Type B pancreatic cell (in vitro differentiated cells): ENCODE data around the gene PCNT. TPM values are rescaled to one million over a fixed set of nuclear protein-coding genes. Genes with fewer than 3 reads are reported as not detected.
A peak's percentile ranks its signal among the peaks of the same experiment; 100 is the strongest.
"Not testable (repeated sequence)": the region's sequence is repeated elsewhere in the genome, so short reads cannot be mapped to it uniquely, and the experiment has no call there.

Experiments used
- DNase-seq: peaks from one replicate; pipeline ENCODE4 v3.0.0; 2021; ENCODE audit warnings: mixed read lengths; ENCODE audit not compliant: unreplicated experiment; ENCODE audit errors: extremely low spot score
- H3K27ac Mint-ChIP-seq: 2 replicates; pipeline ENCODE4 v1.8.0; 2021; ENCODE audit warnings: mild to moderate bottlenecking, mixed read lengths
- H3K27me3 Mint-ChIP-seq: 2 replicates; pipeline ENCODE4 v1.8.0; 2021; ENCODE audit warnings: mixed read lengths
- H3K36me3 Mint-ChIP-seq: 2 replicates; pipeline ENCODE4 v1.8.0; 2021; ENCODE audit warnings: mixed read lengths
- H3K4me1 Mint-ChIP-seq: one replicate; pipeline ENCODE4 v1.8.0; 2021; ENCODE audit warnings: mixed read lengths; ENCODE audit not compliant: unreplicated experiment
- H3K4me3 Mint-ChIP-seq: 2 replicates; pipeline ENCODE4 v1.8.0; 2021; ENCODE audit warnings: mild to moderate bottlenecking, mixed read lengths
- H3K9me3 Mint-ChIP-seq: 2 replicates; pipeline ENCODE4 v1.8.0; 2021; ENCODE audit warnings: mixed read lengths
- total RNA-seq: library from RNA; stranded (reverse); gene quantifications from 2 replicates; pipeline ENCODE4 v1.2.1, GENCODE V29; 2021; ENCODE audit warnings: low replicate concordance
- TF ChIP-seq, protein P1 (sequence below): fragments of 200-600 bp; sonication (generic); conservative IDR thresholded peaks from 2 replicates; pipeline ENCODE4 v1.5.0; 2021; ENCODE audit warnings: antibody characterized with exemption, mild to moderate bottlenecking

The PCNT gene
- total RNA-seq, 1 donor from 2014 or later, result 50.3 TPM

DNA sequence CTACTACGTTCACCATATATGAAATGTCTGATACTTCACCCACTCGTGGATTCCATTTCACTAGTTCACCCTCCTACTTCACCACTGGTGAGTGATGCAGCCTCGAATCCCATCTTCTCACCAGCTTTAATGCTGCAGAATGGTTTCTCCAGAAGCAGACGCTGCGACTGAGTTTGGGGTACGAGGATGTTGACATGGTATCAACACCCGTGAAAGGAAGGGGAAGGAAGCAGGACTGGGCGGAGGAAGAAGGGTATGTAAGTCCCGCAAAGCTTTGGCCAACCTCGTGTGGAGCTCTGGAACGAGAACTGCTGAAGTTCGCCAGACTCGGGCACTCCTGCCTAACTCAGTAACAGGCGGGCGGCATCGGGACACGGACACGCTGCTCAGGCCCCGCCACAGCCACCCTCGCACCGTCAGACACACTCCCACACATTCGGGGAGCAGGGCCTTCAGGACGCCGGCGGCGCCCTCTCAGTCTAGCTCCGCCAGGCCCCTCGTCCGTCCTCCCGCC lies 133.9 kb downstream of the PCNT start:
- Mint-ChIP-seq H3K9me3 (no peaks in the 10 kb centered on the region), H3K4me3 (peak overlapping the region; percentile 93), H3K27ac (peak overlapping the region; percentile 86), H3K27me3 (no peaks in the 10 kb centered on the region), H3K36me3 (peaks cover 6% of the 10 kb centered on the region), H3K4me1 (peaks cover 24% of the 10 kb centered on the region)
- TF ChIP-seq, protein P1, sequence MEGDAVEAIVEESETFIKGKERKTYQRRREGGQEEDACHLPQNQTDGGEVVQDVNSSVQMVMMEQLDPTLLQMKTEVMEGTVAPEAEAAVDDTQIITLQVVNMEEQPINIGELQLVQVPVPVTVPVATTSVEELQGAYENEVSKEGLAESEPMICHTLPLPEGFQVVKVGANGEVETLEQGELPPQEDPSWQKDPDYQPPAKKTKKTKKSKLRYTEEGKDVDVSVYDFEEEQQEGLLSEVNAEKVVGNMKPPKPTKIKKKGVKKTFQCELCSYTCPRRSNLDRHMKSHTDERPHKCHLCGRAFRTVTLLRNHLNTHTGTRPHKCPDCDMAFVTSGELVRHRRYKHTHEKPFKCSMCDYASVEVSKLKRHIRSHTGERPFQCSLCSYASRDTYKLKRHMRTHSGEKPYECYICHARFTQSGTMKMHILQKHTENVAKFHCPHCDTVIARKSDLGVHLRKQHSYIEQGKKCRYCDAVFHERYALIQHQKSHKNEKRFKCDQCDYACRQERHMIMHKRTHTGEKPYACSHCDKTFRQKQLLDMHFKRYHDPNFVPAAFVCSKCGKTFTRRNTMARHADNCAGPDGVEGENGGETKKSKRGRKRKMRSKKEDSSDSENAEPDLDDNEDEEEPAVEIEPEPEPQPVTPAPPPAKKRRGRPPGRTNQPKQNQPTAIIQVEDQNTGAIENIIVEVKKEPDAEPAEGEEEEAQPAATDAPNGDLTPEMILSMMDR, result no peak
- DNase-seq, result peak; percentile 75

DNA sequence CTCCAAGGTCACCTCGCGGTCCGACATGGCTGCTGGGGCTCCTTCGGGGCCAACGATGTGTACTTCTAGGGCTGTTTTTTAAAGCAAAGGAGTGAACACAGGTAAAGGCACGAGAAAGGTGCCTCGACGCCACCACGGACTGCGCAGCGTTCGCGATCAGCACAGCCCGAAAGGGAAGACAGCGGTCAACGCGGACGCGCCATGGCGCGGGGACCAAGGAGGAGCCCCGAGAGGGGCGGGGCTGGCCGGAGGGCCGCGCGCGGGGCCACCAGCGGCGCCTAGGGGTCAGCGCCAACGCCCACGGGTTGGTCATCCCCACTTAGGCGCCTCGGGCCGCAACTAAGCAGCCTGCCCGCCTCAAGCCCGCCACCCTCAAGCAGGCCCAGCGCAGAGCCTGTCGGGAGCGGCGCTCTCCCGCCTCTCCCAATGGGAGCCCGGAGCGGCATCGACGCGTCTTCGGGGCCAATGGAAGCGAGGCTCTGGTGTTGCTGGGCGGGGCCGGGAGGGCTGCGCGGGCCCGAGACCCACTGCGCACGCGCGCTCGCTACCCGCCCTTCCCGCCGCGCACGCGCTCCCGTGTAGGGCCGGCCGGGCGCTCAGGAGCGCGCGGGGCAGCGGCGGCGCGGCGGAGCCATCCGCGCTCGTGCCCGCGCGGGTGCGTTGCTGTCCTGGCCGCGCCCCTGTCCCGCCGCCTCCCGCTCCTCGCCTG lies 134.5 kb downstream of the PCNT start, which contains the start of gene DIP2A:
TSS of gene DIP2A (plus strand) at position 577 of the 709 bp plus-strand sequence. CDS start 241 bp downstream, outside the sequence.
- peak; percentile 97 for DNase-seq
- H3K9me3 Mint-ChIP-seq, result no peaks in the 10 kb centered on the region
- H3K27ac Mint-ChIP-seq, result peak within 1 kb of the TSS; percentile 86
- H3K27me3 Mint-ChIP-seq, result no peaks in the 10 kb centered on the region
- TF ChIP-seq, protein P1, result no peak
- H3K36me3 Mint-ChIP-seq, result peaks cover 12% of the 10 kb centered on the region
- H3K4me3 Mint-ChIP-seq, result peak within 1 kb of the TSS; percentile 93
- peaks cover 24% of the 10 kb centered on the region for H3K4me1 Mint-ChIP-seq

DNA sequence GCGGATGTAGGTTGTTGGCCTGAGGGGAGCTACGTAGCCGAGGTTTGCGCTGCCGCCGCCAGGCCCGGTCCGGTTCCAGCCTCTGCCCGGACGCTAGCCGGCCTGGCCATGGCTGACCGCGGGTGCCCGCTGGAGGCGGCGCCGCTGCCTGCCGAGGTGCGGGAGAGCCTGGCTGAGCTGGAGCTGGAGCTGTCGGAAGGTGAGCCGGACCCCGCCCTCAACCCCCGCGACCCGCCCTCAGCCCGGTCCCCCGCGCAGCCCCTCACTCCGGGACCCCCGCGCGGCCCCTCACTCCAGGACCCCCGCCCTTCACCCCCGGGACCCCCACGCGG lies 135.0 kb downstream of the PCNT start:
- H3K36me3 Mint-ChIP-seq, result peaks cover 12% of the 10 kb centered on the region
- peak overlapping the region; percentile 85 for H3K4me3 Mint-ChIP-seq
- TF ChIP-seq, protein P1, result no peak
- no peak for DNase-seq
- H3K9me3 Mint-ChIP-seq, result no peaks in the 10 kb centered on the region
- H3K27me3 Mint-ChIP-seq, result no peaks in the 10 kb centered on the region
- H3K27ac Mint-ChIP-seq, result no peak overlapping the region
- H3K4me1 Mint-ChIP-seq, result peaks cover 24% of the 10 kb centered on the region

DNA sequence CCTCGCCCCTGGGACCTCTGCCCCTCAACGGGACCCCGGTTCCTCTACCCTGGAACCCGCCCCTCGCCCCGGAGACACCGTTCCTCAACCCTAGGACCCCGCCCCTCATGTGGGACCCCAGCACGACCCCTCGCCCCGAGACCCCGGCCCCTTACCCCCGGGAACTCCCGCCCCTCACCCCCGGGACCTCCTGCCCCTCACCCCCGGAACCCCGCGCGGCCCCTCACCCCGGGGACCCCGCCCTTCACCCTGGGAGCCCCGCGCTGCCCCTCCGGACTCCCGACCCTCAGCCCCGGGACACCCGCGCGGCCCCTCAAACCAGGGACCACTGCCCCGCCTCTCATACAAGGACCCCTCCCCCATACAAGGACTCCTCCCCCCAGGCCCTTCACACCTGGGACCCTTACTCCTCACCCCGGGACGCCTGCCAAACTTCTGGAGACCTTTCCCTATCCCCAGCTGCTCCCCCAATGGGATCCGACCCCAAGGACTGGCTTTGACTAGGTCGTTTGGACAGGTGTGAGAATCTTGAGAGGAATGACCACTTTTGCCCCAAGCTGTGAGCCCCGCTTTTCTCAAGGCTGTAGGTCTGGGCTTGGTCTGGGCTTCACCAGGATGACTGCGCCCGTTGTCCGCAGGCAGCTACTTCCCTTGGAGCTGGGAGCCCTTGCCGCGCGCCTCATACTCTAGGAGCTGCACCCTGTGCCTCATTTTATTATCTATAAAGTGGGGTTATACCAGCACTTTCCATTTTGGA lies 135.6 kb downstream of the PCNT start:
- peak overlapping the region; percentile 92 for H3K4me3 Mint-ChIP-seq
- H3K36me3 Mint-ChIP-seq, result peaks cover 12% of the 10 kb centered on the region
- TF ChIP-seq, protein P1, result no peak
- H3K4me1 Mint-ChIP-seq, result peaks cover 24% of the 10 kb centered on the region
- peak; percentile 75 for DNase-seq
- peak overlapping the region; percentile 86 for H3K27ac Mint-ChIP-seq
- no peaks in the 10 kb centered on the region for H3K27me3 Mint-ChIP-seq
- no peaks in the 10 kb centered on the region for H3K9me3 Mint-ChIP-seq

DNA sequence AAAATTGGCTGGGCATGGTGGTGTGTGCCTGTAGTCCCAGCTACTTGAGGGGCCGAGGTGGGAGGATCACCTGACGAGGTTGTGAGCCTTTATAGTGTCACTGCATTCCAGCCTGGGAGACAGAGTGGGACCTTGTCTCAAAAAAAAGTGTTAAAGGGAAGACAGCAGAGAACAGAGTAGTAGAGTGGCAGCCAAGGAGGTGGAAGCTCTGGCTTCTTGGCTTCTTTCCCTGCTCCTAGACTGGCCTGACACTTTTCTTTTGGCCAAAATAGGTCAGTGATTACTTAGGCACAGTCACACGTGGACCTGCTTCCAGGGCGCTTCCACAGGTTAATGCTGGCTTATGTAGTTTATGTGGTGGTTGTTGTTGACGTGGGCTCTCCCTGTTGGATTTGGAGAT lies 138.0 kb downstream of the PCNT start:
- Mint-ChIP-seq H3K4me1 (peaks cover 14% of the 10 kb centered on the region), H3K27me3 (no peaks in the 10 kb centered on the region), H3K4me3 (no peak overlapping the region), H3K27ac (no peak overlapping the region), H3K9me3 (no peaks in the 10 kb centered on the region), H3K36me3 (peaks cover 9% of the 10 kb centered on the region)
- no peak for DNase-seq
- TF ChIP-seq, protein P1, result no peak

DNA sequence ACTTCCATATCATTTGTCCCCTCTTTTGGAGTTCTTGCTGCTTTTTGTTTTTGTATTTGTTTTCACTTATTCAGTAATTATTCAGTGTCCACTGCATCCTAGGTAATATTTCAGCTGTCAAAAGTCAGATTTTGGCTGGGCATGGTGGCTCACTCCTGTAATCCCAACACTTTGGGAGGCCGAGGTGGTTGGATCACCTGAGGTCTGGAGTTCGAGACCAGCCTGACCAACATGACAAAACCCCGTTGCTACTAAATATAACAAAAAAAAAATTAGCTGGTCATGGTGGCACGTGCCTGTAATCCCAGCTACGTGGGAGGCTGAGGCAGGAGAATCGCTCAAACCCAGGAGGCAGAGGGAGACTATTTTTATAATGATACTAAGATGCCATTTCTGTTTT lies 141.2 kb downstream of the PCNT start:
- not testable (repeated sequence) for H3K4me1 Mint-ChIP-seq, DNase-seq, H3K27ac Mint-ChIP-seq, H3K4me3 Mint-ChIP-seq, H3K36me3 Mint-ChIP-seq, H3K9me3 Mint-ChIP-seq, H3K27me3 Mint-ChIP-seq
